Stimulated activated naive CD8-positive, alpha-beta T cell treated with anti-CD3 and anti-CD28 coated beads, Interleukin-15, amount 100 ng/mL, for 72 hours (primary cell): ENCODE results near the gene TECR.
"Not testable (repeated sequence)": the region's sequence is repeated elsewhere in the genome, so short reads cannot be mapped to it uniquely, and the experiment has no call there.

Source experiments
- ATAC-seq: fragments of 150-1000 bp; cut with Tn5 transposase; 2 replicates; pipeline ENCODE4 v1.10.0; 2021; ENCODE audit warnings: mild to moderate bottlenecking, moderate library complexity
- DNase-seq, 2 donors: peaks; one replicate each; pipeline ENCODE4 v3.0.0; 2021 to 2022
- H3K27ac Mint-ChIP-seq, 2 donors: one replicate each; pipeline ENCODE4 v1.8.0; 2022; ENCODE audit warnings: mild to moderate bottlenecking in 2 of 2, mixed read lengths in 2 of 2, moderate library complexity in 2 of 2
- H3K27me3 Mint-ChIP-seq: one replicate; pipeline ENCODE4 v1.8.0; 2022; ENCODE audit warnings: mixed read lengths
- H3K4me1 Mint-ChIP-seq: one replicate; pipeline ENCODE4 v1.8.0; 2022; ENCODE audit warnings: mild to moderate bottlenecking, mixed read lengths
- H3K4me3 Mint-ChIP-seq, 2 donors: one replicate each; pipeline ENCODE4 v1.8.0; 2022; ENCODE audit warnings: mild to moderate bottlenecking in 2 of 2, mixed read lengths in 2 of 2, moderate library complexity in 1 of 2
- H3K9me3 Mint-ChIP-seq, 2 donors: one replicate each; pipeline ENCODE4 v1.8.0; 2022; ENCODE audit warnings: mixed read lengths in 2 of 2

The TECR gene

DNA sequence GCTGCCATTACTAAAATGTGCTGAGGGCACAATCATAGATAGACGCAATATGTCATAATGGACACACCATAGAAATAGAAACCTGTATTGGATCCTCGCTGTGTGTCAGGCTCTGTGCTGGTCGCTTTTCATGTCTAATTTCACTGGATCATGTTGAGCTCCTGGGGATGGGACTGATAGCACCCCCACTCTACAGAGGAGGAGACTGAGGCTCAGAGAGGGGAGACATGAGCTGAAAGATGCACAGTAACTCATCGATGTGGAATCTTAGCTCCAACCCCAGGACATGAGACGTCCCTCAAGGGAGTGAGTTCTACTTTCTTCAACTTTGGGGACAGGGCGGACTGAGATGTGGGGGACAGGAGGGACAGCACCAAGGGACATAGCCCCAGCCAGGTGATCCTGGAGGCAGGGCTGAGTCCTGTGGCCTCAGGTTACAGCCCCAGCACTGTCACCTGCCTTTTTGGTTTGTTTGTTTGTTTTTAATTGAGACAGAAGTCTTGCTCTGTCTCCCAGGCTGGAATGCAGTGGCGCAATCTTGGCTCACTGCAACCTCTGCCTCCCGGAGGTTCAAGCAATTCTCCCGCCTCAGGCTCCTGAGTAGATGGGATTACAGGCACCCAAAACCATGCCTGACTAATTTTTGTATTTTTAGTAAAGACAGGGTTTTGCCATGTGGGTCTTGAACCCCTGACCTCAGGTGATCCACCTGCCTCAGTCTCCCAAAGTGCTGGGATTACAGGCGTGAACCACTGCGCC lies 26.9 kb upstream of the TECR start:
- H3K4me1 Mint-ChIP-seq, result peaks cover 28% of the 10 kb centered on the region
- ATAC-seq (no peak), DNase-seq (no peak)
- H3K4me3 Mint-ChIP-seq, result no peak overlapping the region
- H3K27me3 Mint-ChIP-seq, result peaks cover 4% of the 10 kb centered on the region
- no peaks in the 10 kb centered on the region for H3K9me3 Mint-ChIP-seq
- H3K27ac Mint-ChIP-seq, result no peak overlapping the region

DNA sequence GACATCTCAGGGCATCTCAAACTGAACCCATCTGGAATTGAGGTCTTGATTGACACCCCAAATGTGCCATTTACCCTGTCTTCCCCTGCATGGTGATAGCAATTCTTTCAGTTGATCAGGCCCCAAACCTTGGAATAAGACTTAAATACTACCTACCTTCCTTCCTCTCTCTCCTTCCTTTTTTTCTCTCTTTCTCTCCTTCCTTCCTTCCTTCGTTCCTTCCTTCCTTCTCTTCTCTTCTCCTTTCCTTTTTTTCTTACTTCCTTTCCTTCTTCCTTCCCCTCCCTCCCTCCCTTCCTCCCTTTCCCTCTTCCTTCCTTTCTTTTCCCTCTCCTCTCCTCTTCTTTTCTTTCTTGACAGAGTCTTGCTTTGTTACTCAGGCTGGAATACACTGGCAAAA lies 26.1 kb upstream of the TECR start:
- Mint-ChIP-seq H3K27ac (no peak overlapping the region), H3K4me1 (peaks cover 31% of the 10 kb centered on the region), H3K4me3 (no peak overlapping the region), H3K27me3 (no peaks in the 10 kb centered on the region), H3K9me3 (no peaks in the 10 kb centered on the region)
- ATAC-seq (no peak), DNase-seq (no peak)

DNA sequence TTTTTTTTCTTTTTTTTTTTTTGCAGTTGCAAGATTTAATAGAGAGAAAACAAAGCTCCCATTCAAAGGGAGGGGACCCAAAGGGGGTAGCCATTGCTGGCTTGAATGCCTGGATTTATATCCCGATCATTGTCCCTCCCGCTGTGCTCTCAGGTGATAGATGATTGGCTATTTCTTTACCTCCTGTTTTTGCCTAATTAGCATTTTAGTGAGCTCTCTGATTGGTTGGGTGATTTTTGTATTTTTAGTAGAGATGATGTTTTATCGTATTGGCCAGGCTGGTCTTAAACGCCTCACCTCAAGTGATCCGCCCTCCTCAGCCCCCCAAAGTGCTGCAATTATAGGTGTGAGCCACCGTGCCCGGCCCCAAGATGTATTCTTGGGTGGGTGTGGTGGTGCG lies 24.8 kb upstream of the TECR start:
- H3K27ac Mint-ChIP-seq, H3K9me3 Mint-ChIP-seq, DNase-seq, ATAC-seq, H3K4me3 Mint-ChIP-seq, H3K27me3 Mint-ChIP-seq: not testable (repeated sequence)
- H3K4me1 Mint-ChIP-seq, result peaks cover 41% of the 10 kb centered on the region

DNA sequence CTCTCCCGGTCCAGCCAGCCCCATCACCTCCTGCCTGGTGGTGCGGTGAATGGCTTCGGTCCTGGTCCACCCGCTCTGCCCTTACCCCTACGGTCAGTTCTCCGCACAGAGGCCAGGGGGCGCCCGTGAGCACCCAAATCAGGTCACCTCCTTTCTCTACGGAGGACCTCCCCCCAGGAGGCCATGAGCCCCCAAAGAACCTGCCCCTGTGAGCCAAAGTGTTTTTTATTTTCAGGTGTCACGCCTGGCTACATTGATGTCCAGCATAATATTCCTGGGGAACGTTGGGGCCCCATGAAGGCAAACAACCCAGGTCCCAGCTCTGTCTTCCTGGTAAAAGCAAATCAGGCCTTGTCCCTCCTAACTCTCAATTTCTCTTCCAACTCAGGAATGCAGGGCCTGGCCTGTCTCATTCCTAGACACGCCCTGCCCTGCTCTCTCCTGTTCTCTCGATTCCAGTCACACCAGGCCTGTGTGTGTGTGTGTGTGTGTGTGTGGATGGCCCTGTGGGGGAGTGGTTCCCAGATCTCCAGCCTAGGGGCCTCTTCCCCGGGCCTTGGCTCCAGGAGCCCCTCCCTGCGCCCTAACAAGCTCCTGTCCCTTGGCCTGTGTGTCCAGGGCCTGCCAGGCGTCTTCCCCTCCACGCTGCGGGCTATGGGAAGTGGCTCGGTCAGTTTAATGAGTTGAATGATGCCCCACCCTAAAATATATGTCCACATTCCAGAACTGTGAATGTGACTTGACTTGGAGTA lies 23.7 kb upstream of the TECR start:
- no peaks in the 10 kb centered on the region for H3K9me3 Mint-ChIP-seq
- ATAC-seq, result peak; percentile 83
- peaks cover 48% of the 10 kb centered on the region for H3K4me1 Mint-ChIP-seq
- peak overlapping the region in 1 of 2 donors; percentile 54 for H3K27ac Mint-ChIP-seq
- peak; percentile 81 to 86 for DNase-seq
- H3K27me3 Mint-ChIP-seq, result no peaks in the 10 kb centered on the region
- peak overlapping the region in 1 of 2 donors; percentile 16 for H3K4me3 Mint-ChIP-seq

DNA sequence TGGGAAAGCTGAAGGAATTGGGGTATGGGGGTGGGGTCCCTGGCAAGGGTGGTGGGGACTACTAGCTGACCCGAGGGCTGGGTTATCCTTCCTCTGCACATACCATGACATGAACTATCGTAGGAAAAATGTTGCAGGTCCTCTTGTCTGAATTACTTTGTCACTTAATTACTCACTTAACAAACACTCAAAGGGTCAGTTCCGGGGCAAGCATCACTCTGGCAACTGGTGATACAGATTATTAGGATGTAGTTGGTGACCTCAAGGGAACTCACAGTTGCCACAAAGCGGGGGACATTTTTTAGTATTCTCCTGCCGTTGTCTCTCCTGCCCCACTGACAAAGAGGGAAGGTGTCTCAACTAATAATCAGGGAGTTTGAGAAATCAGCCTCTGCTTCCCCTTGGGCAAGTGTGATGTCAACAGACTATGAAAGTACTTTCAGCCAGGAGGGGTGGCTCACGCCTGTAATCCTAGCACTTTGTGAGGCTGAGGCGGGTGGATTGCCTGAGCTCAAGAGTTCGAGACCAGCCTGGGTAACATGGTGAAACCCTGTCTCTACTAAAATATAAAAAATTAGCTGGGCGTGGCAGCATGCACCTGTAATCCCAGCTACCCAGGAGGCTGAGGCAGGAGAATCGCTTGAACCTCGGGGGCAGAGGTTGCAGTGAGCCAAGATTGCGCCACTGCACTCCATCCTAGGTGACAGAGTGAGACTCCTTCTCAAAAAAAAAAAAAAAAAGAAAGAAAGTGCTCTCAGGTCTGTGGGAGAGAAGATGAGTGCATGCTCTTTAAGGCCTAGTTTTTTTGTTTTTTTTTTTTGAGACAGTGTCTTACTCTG lies 21.5 kb upstream of the TECR start:
- H3K9me3 Mint-ChIP-seq, result no peaks in the 10 kb centered on the region
- DNase-seq (no peak), ATAC-seq (no peak)
- peak overlapping the region; percentile 52 to 67 for H3K4me3 Mint-ChIP-seq
- peak overlapping the region; percentile 83 to 93 for H3K27ac Mint-ChIP-seq
- peaks cover 57% of the 10 kb centered on the region for H3K4me1 Mint-ChIP-seq
- no peaks in the 10 kb centered on the region for H3K27me3 Mint-ChIP-seq

DNA sequence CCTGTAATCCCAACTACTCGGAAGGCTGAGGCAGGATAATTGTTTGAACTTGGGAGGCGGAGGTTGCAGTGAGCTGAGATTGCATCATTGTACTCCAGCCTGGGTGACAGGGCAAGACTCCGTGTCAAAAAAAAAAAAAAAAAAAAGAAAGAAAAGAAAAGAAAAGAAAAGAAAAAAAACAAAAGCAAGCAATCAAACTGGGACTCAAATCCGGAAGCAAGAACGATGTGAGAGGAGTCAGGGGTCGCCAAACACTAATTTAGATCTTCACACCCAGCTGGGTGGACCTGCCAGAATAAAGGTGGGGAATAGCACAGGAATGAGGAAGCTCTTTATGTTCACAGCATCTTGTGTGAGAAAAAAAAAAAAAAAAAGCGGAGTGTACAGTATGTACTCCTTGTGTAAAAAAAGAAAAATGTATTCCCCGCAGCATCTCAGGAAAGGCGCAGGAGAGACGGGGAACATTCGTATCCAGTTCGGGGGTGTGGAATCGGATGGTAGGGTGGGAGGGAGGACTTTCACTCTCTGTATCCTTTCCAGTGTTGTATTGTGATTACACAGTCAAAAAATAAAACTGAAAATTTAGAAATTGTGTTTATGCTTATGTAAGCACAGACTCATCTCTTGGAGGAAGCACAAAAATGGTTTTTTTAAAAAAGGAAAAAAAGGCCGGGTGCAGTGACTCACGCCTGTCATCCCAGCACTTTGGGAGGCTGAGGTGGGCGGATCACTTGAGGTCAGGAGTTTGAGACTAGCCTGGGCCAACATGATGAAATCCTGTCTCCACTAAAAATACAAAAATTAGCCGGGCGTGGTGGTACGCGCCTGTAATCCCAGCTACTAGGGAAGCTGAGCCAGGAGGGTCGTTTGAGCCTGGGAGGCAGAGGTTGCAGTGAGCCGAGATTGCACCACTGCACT lies 18.8 kb upstream of the TECR start:
- ATAC-seq (no peak), DNase-seq (no peak)
- Mint-ChIP-seq H3K9me3 (no peaks in the 10 kb centered on the region), H3K4me3 (no peak overlapping the region), H3K4me1 (peaks cover 69% of the 10 kb centered on the region), H3K27me3 (no peaks in the 10 kb centered on the region), H3K27ac (peak overlapping the region in 1 of 2 donors; percentile 83)

DNA sequence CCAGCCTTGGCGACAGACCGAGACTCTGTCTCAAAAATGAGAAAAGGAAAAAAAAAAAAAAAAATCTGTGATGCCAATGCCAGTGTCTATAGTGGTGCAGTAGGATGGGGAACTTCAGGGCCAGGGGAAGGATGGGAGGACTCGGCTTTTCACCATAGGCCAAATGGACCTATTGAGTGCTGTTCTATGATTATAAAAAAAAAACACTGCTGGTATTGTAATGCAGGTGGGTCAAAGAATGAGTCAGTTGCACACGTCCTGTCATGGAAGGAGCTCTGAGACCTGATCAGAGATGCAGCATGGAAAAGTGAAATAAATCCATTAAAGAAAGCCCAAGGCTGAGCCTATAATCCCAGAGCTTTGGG lies 18.2 kb upstream of the TECR start:
- peak overlapping the region in 1 of 2 donors; percentile 83 for H3K27ac Mint-ChIP-seq
- H3K4me1 Mint-ChIP-seq, result peaks cover 69% of the 10 kb centered on the region
- ATAC-seq (no peak), DNase-seq (no peak)
- H3K4me3 Mint-ChIP-seq, result no peak overlapping the region
- H3K27me3 Mint-ChIP-seq, result no peaks in the 10 kb centered on the region
- H3K9me3 Mint-ChIP-seq, result no peaks in the 10 kb centered on the region

DNA sequence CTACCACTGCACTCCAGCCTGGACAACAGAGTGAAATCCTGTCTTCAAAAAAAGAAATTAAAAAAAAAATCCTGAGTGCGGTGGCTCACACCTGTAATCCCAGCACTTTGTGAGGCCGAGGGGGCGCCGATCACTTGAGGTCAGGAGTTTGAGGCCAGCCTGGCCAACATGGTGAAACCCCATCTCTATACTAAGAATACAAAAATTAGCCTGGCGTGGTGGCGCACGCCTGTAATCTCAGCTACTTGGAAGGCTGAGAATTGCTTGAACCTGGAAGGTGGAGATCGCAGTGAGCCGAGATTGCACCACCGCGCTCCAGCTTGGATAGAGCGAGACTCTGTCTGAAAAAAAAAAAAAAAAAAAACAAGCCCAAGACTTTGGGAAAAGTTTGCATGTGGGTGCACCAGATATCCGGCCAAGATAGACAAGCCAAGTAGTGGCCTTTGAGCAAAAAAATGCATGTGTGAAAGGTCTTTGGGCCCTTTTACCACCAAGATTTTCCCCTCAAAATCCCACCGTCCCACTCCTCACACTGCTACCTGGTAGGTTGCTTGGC lies 16.9 kb upstream of the TECR start:
- no peaks in the 10 kb centered on the region for H3K27me3 Mint-ChIP-seq
- no peaks in the 10 kb centered on the region for H3K9me3 Mint-ChIP-seq
- H3K27ac Mint-ChIP-seq, result no peak overlapping the region
- peaks cover 64% of the 10 kb centered on the region for H3K4me1 Mint-ChIP-seq
- DNase-seq (no peak), ATAC-seq (no peak)
- no peak overlapping the region for H3K4me3 Mint-ChIP-seq

DNA sequence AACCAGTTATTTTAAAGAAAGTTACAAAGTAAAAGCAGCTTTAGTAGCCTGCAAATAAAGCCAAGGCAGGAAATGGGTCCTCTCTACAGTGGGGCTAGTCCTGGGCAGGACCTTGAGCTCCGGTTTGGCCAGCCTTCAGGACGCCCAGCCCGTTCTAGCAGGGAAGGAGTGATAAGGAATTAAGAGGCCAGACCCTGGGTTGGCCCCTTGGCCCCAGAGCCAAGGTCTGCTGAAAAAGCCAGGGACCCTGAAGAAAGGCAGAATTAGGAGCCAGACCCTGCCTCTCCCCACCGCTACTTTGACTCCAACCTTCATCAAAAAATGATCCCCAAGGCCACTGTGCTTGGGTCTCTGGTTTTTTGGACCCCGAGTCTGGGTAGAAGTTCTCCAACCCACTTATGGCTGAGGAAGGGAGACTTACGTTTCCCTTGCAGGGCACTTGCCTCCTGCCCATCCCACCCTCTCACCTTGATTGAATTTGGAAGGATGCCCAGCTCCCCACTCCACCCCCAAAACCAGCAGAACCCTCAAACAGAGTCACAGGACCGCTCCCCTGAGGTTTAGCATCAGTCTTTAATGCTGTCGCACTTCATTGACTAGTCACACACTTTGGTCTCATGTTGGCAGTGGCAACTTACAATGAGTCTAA lies 15.1 kb upstream of the TECR start:
- peak overlapping the region; percentile 41 to 95 for H3K4me3 Mint-ChIP-seq
- no peaks in the 10 kb centered on the region for H3K9me3 Mint-ChIP-seq
- peaks cover 59% of the 10 kb centered on the region for H3K4me1 Mint-ChIP-seq
- DNase-seq (no peak), ATAC-seq (no peak)
- peak overlapping the region; percentile 12 to 72 for H3K27ac Mint-ChIP-seq
- H3K27me3 Mint-ChIP-seq, result no peaks in the 10 kb centered on the region

DNA sequence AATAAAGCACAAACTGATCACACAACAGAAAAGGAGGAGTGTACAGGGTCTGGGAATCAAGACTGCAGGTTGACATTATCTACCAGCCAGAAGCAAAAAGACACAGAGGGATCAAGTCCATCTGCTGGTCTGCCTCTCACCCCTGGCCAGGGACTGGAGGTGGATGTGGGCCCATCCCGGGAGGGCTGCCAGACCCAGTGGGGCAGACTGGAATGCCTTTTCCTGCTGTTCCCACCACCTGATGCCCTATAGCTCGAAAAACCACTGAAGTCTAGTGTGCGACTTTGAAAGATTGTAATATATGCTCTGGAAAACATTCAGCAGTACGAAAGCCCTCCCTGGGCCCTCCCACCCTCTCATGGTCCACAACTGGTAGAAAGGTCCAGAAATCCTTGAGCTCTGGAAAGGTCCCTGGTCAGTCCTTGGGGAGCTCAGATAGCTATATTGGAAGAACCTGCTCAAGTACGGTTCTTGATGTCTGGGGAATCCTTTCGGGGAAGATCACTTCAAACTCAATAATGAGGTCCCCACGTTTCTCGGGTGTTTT lies 13.8 kb upstream of the TECR start:
- H3K27me3 Mint-ChIP-seq, result no peaks in the 10 kb centered on the region
- H3K4me3 Mint-ChIP-seq, result peak overlapping the region; percentile 95 to 96
- peaks cover 63% of the 10 kb centered on the region for H3K4me1 Mint-ChIP-seq
- H3K27ac Mint-ChIP-seq, result peak overlapping the region; percentile 4 to 19
- ATAC-seq, result no peak
- DNase-seq, result no peak
- H3K9me3 Mint-ChIP-seq, result no peaks in the 10 kb centered on the region

DNA sequence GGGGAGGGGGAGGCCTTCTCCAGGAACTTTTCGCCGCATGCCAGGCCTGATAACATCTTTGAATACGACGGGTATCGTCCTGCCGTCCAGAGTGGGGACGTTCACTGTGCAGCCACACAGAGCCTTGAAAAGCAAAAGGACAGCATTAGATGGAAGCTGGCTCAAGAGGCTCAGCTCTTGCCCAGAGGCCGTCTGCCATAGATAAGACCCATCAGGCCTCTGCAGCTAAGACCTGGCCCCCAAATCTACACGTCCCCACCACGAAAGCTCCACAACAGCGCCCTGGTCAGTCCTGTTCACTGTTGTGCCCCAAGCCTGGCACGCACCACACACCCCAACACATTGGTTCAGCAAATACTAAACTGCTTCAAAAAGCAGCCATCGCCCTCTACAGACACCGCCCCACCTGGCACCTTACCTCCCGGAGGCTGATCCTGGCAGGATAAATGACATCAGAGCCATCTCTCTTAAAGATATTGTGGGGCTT lies 13.3 kb upstream of the TECR start:
- Mint-ChIP-seq H3K4me1 (peaks cover 58% of the 10 kb centered on the region), H3K27me3 (no peaks in the 10 kb centered on the region), H3K27ac (peak overlapping the region in 1 of 2 donors; percentile 19), H3K9me3 (no peaks in the 10 kb centered on the region), H3K4me3 (peak overlapping the region; percentile 95 to 96)
- DNase-seq (no peak), ATAC-seq (no peak)

DNA sequence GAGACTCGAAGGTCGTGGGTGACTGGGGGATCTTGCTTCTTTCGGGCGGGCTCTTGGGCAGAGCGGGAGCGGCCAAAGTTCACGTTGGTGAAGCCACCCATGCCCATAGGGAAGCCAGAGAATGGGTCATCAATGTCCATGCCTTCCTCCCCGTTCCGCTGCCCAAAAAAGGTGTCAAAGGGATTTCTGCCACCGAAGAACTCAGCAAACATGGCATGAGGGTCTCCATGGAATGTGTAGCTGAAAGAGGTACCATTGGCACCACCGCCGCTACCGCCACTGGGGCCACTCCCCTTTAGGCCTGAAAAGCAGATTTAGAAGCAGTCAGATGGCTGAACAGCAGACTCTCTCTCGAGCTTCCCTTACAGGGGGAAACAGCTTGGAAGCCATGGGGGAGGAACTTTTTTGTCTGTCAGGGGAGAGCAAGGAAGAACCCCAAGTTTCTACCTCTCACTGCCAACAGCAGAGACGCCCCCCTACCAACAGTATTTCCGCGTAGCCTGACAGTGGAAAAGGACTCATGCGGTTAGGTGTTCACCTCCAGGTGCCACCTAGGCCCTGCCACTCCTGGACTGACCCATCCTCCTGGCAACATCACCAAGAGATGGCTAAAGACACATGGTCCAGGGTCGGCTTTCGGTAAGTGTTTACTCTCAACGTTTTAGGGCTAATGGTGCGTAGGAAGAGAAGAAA lies 12.5 kb upstream of the TECR start:
- H3K27me3 Mint-ChIP-seq, result no peaks in the 10 kb centered on the region
- H3K27ac Mint-ChIP-seq, result peak overlapping the region; percentile 88 to 94
- ATAC-seq (no peak), DNase-seq (no peak)
- H3K4me3 Mint-ChIP-seq, result peak overlapping the region; percentile 95 to 96
- H3K4me1 Mint-ChIP-seq, result peaks cover 62% of the 10 kb centered on the region
- H3K9me3 Mint-ChIP-seq, result no peaks in the 10 kb centered on the region

DNA sequence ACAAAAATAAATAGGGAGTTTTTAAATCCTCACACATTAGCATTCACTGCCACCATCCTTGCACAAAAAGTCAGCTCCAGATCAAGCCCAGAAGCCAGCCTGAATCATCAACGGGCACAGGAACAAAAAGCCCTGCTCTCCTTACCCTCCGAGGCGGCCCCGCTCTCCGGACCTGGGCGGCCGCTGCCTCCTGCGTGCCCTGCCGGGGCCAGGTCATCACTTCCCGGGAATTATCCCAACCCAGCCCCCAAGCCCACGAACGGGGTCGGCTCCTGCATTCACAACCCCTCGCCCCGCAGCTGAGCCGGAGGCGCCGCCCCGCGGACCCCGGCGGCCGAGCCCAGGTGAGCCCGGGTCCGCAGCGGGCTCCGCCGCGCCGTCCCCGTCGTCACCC lies 12.0 kb upstream of the TECR start:
- DNase-seq (no peak), ATAC-seq (no peak)
- Mint-ChIP-seq H3K9me3 (no peaks in the 10 kb centered on the region), H3K27me3 (no peaks in the 10 kb centered on the region), H3K4me3 (peak overlapping the region; percentile 95 to 96), H3K4me1 (peaks cover 67% of the 10 kb centered on the region), H3K27ac (peak overlapping the region; percentile 88 to 94)
